Esophagus (tissue), 2 donors: ENCODE data around the gene ABCB10. TPM values are rescaled to one million over a fixed set of nuclear protein-coding genes. Genes with fewer than 3 reads are reported as not detected.
"Not testable (repeated sequence)": the region's sequence is repeated elsewhere in the genome, so short reads cannot be mapped to it uniquely, and the experiment has no call there.

Experiments used
- H3K27ac ChIP-seq, 2 donors: one replicate each; pipeline ENCODE4 v1.5.1; 2013; ENCODE audit warnings: low read depth in 2 of 2, mild to moderate bottlenecking in 2 of 2, inconsistent platforms in 1 of 2, low read length in 1 of 2, moderate library complexity in 1 of 2
- H3K27me3 ChIP-seq, 2 donors: one replicate each; pipeline ENCODE4 v1.6.1; 2013; ENCODE audit warnings: low read length in 2 of 2, control low read depth in 1 of 2, mild to moderate bottlenecking in 1 of 2; ENCODE audit not compliant: insufficient read depth in 2 of 2, control insufficient read depth in 1 of 2
- H3K36me3 ChIP-seq, 2 donors: one replicate each; pipeline ENCODE4 v1.6.1; 2013; ENCODE audit warnings: low read length in 1 of 2; ENCODE audit not compliant: control insufficient read depth in 2 of 2, insufficient read depth in 2 of 2
- H3K4me1 ChIP-seq, 2 donors: one replicate each; pipeline ENCODE4 v1.6.1; 2013; ENCODE audit warnings: low read length in 1 of 2; ENCODE audit not compliant: control insufficient read depth in 2 of 2, insufficient read depth in 2 of 2
- H3K4me3 ChIP-seq, 2 donors: one replicate each; pipeline ENCODE4 v1.5.1; 2013; ENCODE audit warnings: low read length in 2 of 2, mild to moderate bottlenecking in 2 of 2, low read depth in 1 of 2, moderate library complexity in 1 of 2
- H3K9me3 ChIP-seq, 2 donors: one replicate each; pipeline ENCODE4 v1.6.1; 2013; ENCODE audit warnings: mild to moderate bottlenecking in 2 of 2, low read depth in 1 of 2, low read length in 1 of 2, moderate library complexity in 1 of 2; ENCODE audit not compliant: control insufficient read depth in 2 of 2, insufficient read depth in 1 of 2
- WGBS, 2 donors: extraction: QIAGEN DNeasy Blood & Tissue Kit; methylation state at CpG; one replicate each; pipeline ENCODE4 v1.1.7; 2013; 5-methylcytosine and 5-hydroxymethylcytosine counted together
- polyA plus RNA-seq, 2 donors: library from polyadenylated mRNA; stranded (reverse); fragments of 200-250 nt; gene quantifications; one replicate each; pipeline ENCODE4 v1.2.3, GENCODE V29; 2013
- donor health status: healthy with polysubstance abuse.
- donor health status: Bipolar disorder and iron deficiency.

The ABCB10 gene
- polyA plus RNA-seq, 2 donors, result 5.9 to 6.4 TPM

GRCh38 chr1:229487181-229487580, 71.3 kb downstream of the ABCB10 start:
- Histone ChIP-seq H3K36me3 (peaks cover 9 to 22% of the 10 kb centered on the region in 2 donors), H3K4me1 (no peaks in the 10 kb centered on the region), H3K9me3 (no peaks in the 10 kb centered on the region)

GRCh38 chr1:229485318-229485717, 73.2 kb downstream of the ABCB10 start:
- no peaks in the 10 kb centered on the region for H3K27me3 ChIP-seq
- no peak overlapping the region for H3K27ac ChIP-seq
- no peaks in the 10 kb centered on the region for H3K4me1 ChIP-seq
- WGBS, 2 donors, result 90 to 91% methylated on average over 1 of the region's 1 CpG
- peaks cover 13 to 17% of the 10 kb centered on the region in 2 donors for H3K36me3 ChIP-seq
- H3K9me3 ChIP-seq, result no peaks in the 10 kb centered on the region
- no peak overlapping the region for H3K4me3 ChIP-seq

More at GRCh38 chr1:229487181-229487580, 71.3 kb downstream of the ABCB10 start:
- Histone ChIP-seq H3K27ac (no peak overlapping the region), H3K4me3 (no peak overlapping the region), H3K27me3 (no peaks in the 10 kb centered on the region)
- 95 to 100% methylated on average over 1 of the region's 1 CpG for WGBS, 2 donors

GRCh38 chr1:229482511-229482910, 76.0 kb downstream of the ABCB10 start:
- 93 to 94% methylated on average over 5 of the region's 5 CpGs for WGBS, 2 donors
- H3K9me3 ChIP-seq, result no peaks in the 10 kb centered on the region
- no peaks in the 10 kb centered on the region for H3K4me1 ChIP-seq
- H3K36me3 ChIP-seq, result peaks cover 10 to 15% of the 10 kb centered on the region in 2 donors
- no peak overlapping the region for H3K4me3 ChIP-seq
- H3K27ac ChIP-seq, result no peak overlapping the region
- no peaks in the 10 kb centered on the region for H3K27me3 ChIP-seq

- 91 to 95% methylated on average over 7 of the region's 7 CpGs for WGBS, 2 donors
- peaks cover 7 to 12% of the 10 kb centered on the region in 2 donors for H3K36me3 ChIP-seq
Measured at GRCh38 chr1:229480495-229480894, 78.0 kb downstream of the ABCB10 start.

GRCh38 chr1:229479660-229480399, 78.7 kb downstream of the ABCB10 start:
- no peak overlapping the region for H3K27ac ChIP-seq
- H3K4me3 ChIP-seq, result no peak overlapping the region
- H3K27me3 ChIP-seq, result no peaks in the 10 kb centered on the region
- no peaks in the 10 kb centered on the region for H3K4me1 ChIP-seq
- 75 to 77% methylated on average over 10 of the region's 10 CpGs for WGBS, 2 donors
- peaks cover 7 to 12% of the 10 kb centered on the region in 2 donors for H3K36me3 ChIP-seq
- no peaks in the 10 kb centered on the region for H3K9me3 ChIP-seq

More at GRCh38 chr1:229480495-229480894, 78.0 kb downstream of the ABCB10 start:
- no peaks in the 10 kb centered on the region for H3K27me3 ChIP-seq
- no peaks in the 10 kb centered on the region for H3K9me3 ChIP-seq
- H3K4me3 ChIP-seq, result no peak overlapping the region
- no peaks in the 10 kb centered on the region for H3K4me1 ChIP-seq
- H3K27ac ChIP-seq, result no peak overlapping the region

- 94 to 97% methylated on average over 1 of the region's 1 CpG for WGBS, 2 donors
- peaks cover 9 to 15% of the 10 kb centered on the region in 2 donors for H3K36me3 ChIP-seq
Measured at GRCh38 chr1:229478852-229479251, 79.7 kb downstream of the ABCB10 start.

GRCh38 chr1:229475859-229476258, 82.6 kb downstream of the ABCB10 start:
- peaks cover 8 to 12% of the 10 kb centered on the region in 2 donors for H3K36me3 ChIP-seq
- WGBS, 2 donors, result 92 to 93% methylated on average over 13 of the region's 13 CpGs
- H3K27me3 ChIP-seq, H3K27ac ChIP-seq, H3K4me3 ChIP-seq, H3K4me1 ChIP-seq, H3K9me3 ChIP-seq: not testable (repeated sequence)

More at GRCh38 chr1:229478852-229479251, 79.7 kb downstream of the ABCB10 start:
- no peaks in the 10 kb centered on the region for H3K27me3 ChIP-seq
- H3K27ac ChIP-seq, result no peak overlapping the region
- H3K9me3 ChIP-seq, result no peaks in the 10 kb centered on the region
- no peak overlapping the region for H3K4me3 ChIP-seq
- no peaks in the 10 kb centered on the region for H3K4me1 ChIP-seq

- WGBS, 2 donors, result 89 to 90% methylated on average over 2 of the region's 2 CpGs
- Histone ChIP-seq H3K9me3 (no peaks in the 10 kb centered on the region), H3K4me3 (no peak overlapping the region), H3K27me3 (no peaks in the 10 kb centered on the region), H3K4me1 (no peaks in the 10 kb centered on the region), H3K36me3 (peaks cover 10 to 21% of the 10 kb centered on the region in 2 donors), H3K27ac (no peak overlapping the region)
Measured at GRCh38 chr1:229474509-229474908, 84.0 kb downstream of the ABCB10 start.

- 98 to 99% methylated on average over 3 of the region's 3 CpGs for WGBS, 2 donors
- H3K9me3 ChIP-seq, result no peaks in the 10 kb centered on the region
- no peaks in the 10 kb centered on the region for H3K27me3 ChIP-seq
Measured at GRCh38 chr1:229471175-229471574, 87.3 kb downstream of the ABCB10 start.

More at GRCh38 chr1:229471175-229471574, 87.3 kb downstream of the ABCB10 start:
- Histone ChIP-seq H3K27ac (no peak overlapping the region), H3K4me1 (no peaks in the 10 kb centered on the region), H3K36me3 (peaks cover 10 to 26% of the 10 kb centered on the region in 2 donors), H3K4me3 (no peak overlapping the region)
